Left ventricle myocardium inferior (tissue), 1 donor: ENCODE results near the gene CERS5. TPM values are rescaled to one million over a fixed set of nuclear protein-coding genes. Genes with fewer than 3 reads are reported as not detected.

Source experiments
- DNase-seq: peaks from one replicate; pipeline ENCODE4 v3.0.0-alpha.2; 2020
- H3K27ac ChIP-seq: fragments of 200-600 bp; replicated peaks from 2 replicates; pipeline ENCODE4 v1.8.0; 2021
- H3K27me3 ChIP-seq: fragments of 200-600 bp; 2 replicates; pipeline ENCODE4 v1.8.0; 2021; ENCODE audit warnings: low read depth
- H3K36me3 ChIP-seq: fragments of 200-600 bp; 2 replicates; pipeline ENCODE4 v1.8.0; 2021
- H3K4me1 ChIP-seq: fragments of 200-600 bp; 2 replicates; pipeline ENCODE4 v1.8.0; 2021
- H3K4me3 ChIP-seq: fragments of 200-600 bp; 2 replicates; pipeline ENCODE4 v1.8.0; 2021; ENCODE audit warnings: mild to moderate bottlenecking, moderate library complexity
- H3K9me3 ChIP-seq: fragments of 200-600 bp; replicated peaks from 2 replicates; pipeline ENCODE4 v1.8.0; 2021
- intact Hi-C: fragments of 100-400 bp; cut with micrococcal nuclease; formaldehyde crosslinking; loops from one replicate; pipeline ENCODE4 v1.11.0; 2022
- total RNA-seq: library from RNA; stranded (reverse); fragmentation: NEBNext Ultra II Directional; extraction: Animal tissue kit (Norgen Biotek cat#: 25700); gene quantifications from one replicate; pipeline ENCODE4 v1.2.1, GENCODE V29; 2021
- TF ChIP-seq, protein P1 (sequence below): fragments of 200-600 bp; IDR thresholded peaks from 2 replicates; pipeline ENCODE4 v1.8.0; 2021; ENCODE audit warnings: antibody characterized with exemption, mild to moderate bottlenecking, borderline replicate concordance
- donor health status: DM: no; HTN: yes; CAD: no; lungs with severe emphysema.

Gene CERS5
- total RNA-seq, 1 donor from 2014 or later: 7.6 TPM

DNA sequence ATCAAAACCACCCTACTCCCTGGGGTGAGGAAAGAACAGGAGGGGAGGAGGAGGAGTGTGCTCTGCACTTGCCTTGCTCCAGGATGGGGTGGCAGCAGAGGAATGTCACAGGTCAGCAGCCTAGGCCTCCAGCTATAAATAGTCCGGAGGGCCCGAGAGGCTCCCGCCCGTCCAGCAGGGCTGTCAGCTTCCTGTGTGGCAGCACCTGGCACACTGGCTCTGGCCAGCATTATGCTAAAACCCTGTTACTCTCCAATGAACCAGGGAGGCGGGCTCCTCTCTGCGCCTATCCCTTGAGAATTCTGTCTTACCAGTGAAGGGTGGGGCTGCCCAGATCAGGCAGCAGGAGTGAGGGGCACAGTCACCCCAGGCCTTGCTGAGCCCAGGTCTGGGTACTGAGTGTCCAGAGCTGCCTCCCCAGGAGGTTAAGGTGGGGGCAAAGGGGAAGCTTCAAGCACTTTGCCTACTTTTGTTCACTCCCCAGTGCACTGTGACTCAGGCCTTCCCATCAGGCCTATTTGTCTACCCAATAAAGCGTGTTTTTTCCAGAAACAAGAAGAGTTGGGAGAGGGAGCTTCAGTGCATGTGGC is 56.3 kb downstream of the CERS5 start:
- peak overlapping the region; percentile 88 for H3K4me3 ChIP-seq

DNA sequence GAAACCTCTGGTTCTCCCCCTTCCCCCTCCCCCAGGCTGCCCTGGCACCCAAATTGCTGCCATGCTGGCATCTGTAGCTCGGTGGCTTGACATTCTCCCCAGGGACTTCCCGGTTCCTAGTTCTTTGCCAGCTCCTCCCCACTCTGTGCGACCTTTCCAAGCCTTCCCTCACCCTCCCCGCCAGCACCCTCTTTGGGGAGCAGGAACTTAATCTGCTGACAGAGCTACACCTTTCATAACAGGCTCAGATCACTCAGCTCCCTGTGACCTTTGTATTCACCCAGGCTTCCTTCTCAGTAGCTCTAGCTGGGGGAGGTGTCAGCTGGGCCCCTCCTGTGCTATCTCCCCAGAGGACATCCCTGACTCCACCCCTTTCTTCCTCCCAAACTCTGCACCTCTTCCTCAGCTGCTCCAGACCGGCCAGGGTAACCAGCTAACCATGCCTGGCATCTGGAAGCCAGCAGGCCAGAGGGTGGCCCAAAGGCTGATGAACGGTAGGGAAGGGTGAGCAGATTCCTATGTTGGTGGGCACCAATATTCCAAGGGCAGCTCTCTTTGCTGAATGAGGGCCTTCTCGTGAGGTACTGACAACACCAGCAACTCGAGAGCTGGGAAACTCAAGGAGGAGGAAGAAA is 56.9 kb downstream of the CERS5 start:
- H3K27me3 ChIP-seq: no peaks in the 10 kb centered on the region
- peaks cover 65% of the 10 kb centered on the region for H3K4me1 ChIP-seq
- H3K9me3 ChIP-seq: no peaks in the 10 kb centered on the region
- DNase-seq: peak; percentile 58
- peak overlapping the region; percentile 97 for H3K27ac ChIP-seq
- intact Hi-C loops: no loop called here
- peak overlapping the region; percentile 88 for H3K4me3 ChIP-seq
- H3K36me3 ChIP-seq: no peaks in the 10 kb centered on the region
- TF ChIP-seq, protein P1, sequence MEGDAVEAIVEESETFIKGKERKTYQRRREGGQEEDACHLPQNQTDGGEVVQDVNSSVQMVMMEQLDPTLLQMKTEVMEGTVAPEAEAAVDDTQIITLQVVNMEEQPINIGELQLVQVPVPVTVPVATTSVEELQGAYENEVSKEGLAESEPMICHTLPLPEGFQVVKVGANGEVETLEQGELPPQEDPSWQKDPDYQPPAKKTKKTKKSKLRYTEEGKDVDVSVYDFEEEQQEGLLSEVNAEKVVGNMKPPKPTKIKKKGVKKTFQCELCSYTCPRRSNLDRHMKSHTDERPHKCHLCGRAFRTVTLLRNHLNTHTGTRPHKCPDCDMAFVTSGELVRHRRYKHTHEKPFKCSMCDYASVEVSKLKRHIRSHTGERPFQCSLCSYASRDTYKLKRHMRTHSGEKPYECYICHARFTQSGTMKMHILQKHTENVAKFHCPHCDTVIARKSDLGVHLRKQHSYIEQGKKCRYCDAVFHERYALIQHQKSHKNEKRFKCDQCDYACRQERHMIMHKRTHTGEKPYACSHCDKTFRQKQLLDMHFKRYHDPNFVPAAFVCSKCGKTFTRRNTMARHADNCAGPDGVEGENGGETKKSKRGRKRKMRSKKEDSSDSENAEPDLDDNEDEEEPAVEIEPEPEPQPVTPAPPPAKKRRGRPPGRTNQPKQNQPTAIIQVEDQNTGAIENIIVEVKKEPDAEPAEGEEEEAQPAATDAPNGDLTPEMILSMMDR: no peak

More for the DNA sequence above, 56.3 kb downstream of the CERS5 start:
- Histone ChIP-seq H3K27me3 (no peaks in the 10 kb centered on the region), H3K4me1 (peaks cover 65% of the 10 kb centered on the region), H3K36me3 (peaks cover 5% of the 10 kb centered on the region), H3K9me3 (no peaks in the 10 kb centered on the region), H3K27ac (peak overlapping the region; percentile 97)
- TF ChIP-seq, protein P1: no peak
- intact Hi-C loops: no loop called here
- peak; percentile 82 for DNase-seq

GRCh38 chr12:50109319-50109718 is 57.9 kb downstream of the CERS5 start:
- Histone ChIP-seq H3K27me3 (no peaks in the 10 kb centered on the region), H3K4me1 (peaks cover 66% of the 10 kb centered on the region), H3K36me3 (no peaks in the 10 kb centered on the region), H3K4me3 (peak overlapping the region; percentile 88), H3K27ac (peak overlapping the region; percentile 97), H3K9me3 (no peaks in the 10 kb centered on the region)
- TF ChIP-seq, protein P1: no peak
- no peak for DNase-seq
- intact Hi-C loops: no loop called here

- H3K36me3 ChIP-seq: no peaks in the 10 kb centered on the region
- H3K4me1 ChIP-seq: peaks cover 66% of the 10 kb centered on the region
- no peaks in the 10 kb centered on the region for H3K9me3 ChIP-seq
- no peak for DNase-seq
- no peak overlapping the region for H3K4me3 ChIP-seq
- intact Hi-C loops: no loop called here
- peak overlapping the region; percentile 97 for H3K27ac ChIP-seq
- TF ChIP-seq, protein P1: no peak
- no peaks in the 10 kb centered on the region for H3K27me3 ChIP-seq
These were observed 59.5 kb downstream of the CERS5 start for GRCh38 chr12:50107416-50108268.

- peaks cover 68% of the 10 kb centered on the region for H3K4me1 ChIP-seq
- intact Hi-C loops: no loop called here
- no peak overlapping the region for H3K4me3 ChIP-seq
These were observed 60.3 kb downstream of the CERS5 start for GRCh38 chr12:50106907-50107306.

More at GRCh38 chr12:50106907-50107306, 60.3 kb downstream of the CERS5 start:
- no peak for DNase-seq
- H3K9me3 ChIP-seq: no peaks in the 10 kb centered on the region
- H3K27me3 ChIP-seq: no peaks in the 10 kb centered on the region
- H3K36me3 ChIP-seq: no peaks in the 10 kb centered on the region
- H3K27ac ChIP-seq: no peak overlapping the region
- TF ChIP-seq, protein P1: no peak
